Osteocyte (in vitro differentiated cells): ENCODE results near the gene SLCO2A1. TPM values are rescaled to one million over a fixed set of nuclear protein-coding genes. Genes with fewer than 3 reads are reported as not detected.

Experiments
- DNase-seq: peaks from one replicate; pipeline ENCODE4 v3.0.0; 2021; ENCODE audit warnings: mixed read lengths; ENCODE audit not compliant: unreplicated experiment; ENCODE audit errors: extremely low spot score
- H3K27ac Mint-ChIP-seq: one replicate; pipeline ENCODE4 v1.8.0; 2021; ENCODE audit warnings: mild to moderate bottlenecking, mixed read lengths; ENCODE audit not compliant: unreplicated experiment
- H3K27me3 Mint-ChIP-seq: one replicate; pipeline ENCODE4 v1.8.0; 2021; ENCODE audit warnings: mixed read lengths; ENCODE audit not compliant: unreplicated experiment
- H3K36me3 Mint-ChIP-seq: one replicate; pipeline ENCODE4 v1.8.0; 2021; ENCODE audit warnings: mixed read lengths; ENCODE audit not compliant: unreplicated experiment
- H3K4me1 Mint-ChIP-seq: one replicate; pipeline ENCODE4 v1.8.0; 2021; ENCODE audit warnings: mixed read lengths; ENCODE audit not compliant: unreplicated experiment
- H3K4me3 Mint-ChIP-seq: one replicate; pipeline ENCODE4 v1.8.0; 2021; ENCODE audit warnings: mild to moderate bottlenecking, moderate library complexity, mixed read lengths; ENCODE audit not compliant: unreplicated experiment
- H3K9me3 Mint-ChIP-seq: one replicate; pipeline ENCODE4 v1.8.0; 2021; ENCODE audit warnings: mixed read lengths; ENCODE audit not compliant: unreplicated experiment
- total RNA-seq: library from RNA; stranded (reverse); gene quantifications from 2 replicates; pipeline ENCODE4 v1.2.1, GENCODE V29; 2021
- TF ChIP-seq, protein P1 (sequence below): fragments of 200-600 bp; sonication (generic); IDR thresholded peaks from 2 replicates; pipeline ENCODE4 v1.5.0; 2021; ENCODE audit warnings: antibody characterized with exemption, mild to moderate bottlenecking, moderate library complexity

The SLCO2A1 gene
- total RNA-seq, 1 donor from 2014 or later = 9.8 TPM

DNA sequence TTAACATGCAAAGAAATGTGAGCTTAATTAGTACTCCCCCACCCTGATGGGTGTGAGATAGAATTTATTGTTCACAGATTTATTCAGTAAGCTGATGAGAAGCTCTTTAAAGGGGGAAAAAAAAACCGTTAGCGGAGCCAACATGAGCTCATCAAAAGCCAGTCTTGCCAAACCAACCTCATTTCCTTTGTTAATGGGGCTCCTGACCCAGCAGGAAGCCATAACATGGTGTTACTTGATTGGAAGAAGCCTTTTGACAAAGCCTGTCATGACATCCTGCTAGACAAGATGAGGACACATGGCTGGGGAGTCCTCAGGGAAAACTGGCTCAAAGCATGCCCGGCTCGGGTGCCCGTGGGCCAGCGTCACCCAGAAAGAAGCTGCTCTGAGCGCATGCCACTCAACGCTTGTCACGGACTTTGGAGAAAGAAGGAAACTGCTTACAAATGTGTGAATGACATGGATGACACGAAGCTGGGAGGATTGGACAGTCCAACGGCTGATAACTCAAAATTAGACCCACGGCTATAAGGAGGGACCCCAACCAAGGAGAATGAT lies 64.6 kb downstream of the SLCO2A1 start:
- H3K4me3 Mint-ChIP-seq = no peak overlapping the region
- TF ChIP-seq, protein P1, sequence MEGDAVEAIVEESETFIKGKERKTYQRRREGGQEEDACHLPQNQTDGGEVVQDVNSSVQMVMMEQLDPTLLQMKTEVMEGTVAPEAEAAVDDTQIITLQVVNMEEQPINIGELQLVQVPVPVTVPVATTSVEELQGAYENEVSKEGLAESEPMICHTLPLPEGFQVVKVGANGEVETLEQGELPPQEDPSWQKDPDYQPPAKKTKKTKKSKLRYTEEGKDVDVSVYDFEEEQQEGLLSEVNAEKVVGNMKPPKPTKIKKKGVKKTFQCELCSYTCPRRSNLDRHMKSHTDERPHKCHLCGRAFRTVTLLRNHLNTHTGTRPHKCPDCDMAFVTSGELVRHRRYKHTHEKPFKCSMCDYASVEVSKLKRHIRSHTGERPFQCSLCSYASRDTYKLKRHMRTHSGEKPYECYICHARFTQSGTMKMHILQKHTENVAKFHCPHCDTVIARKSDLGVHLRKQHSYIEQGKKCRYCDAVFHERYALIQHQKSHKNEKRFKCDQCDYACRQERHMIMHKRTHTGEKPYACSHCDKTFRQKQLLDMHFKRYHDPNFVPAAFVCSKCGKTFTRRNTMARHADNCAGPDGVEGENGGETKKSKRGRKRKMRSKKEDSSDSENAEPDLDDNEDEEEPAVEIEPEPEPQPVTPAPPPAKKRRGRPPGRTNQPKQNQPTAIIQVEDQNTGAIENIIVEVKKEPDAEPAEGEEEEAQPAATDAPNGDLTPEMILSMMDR = no peak
- no peak overlapping the region for H3K27ac Mint-ChIP-seq
- H3K9me3 Mint-ChIP-seq = no peaks in the 10 kb centered on the region
- H3K27me3 Mint-ChIP-seq = no peaks in the 10 kb centered on the region
- DNase-seq = no peak
- H3K36me3 Mint-ChIP-seq = peaks cover 2% of the 10 kb centered on the region
- H3K4me1 Mint-ChIP-seq = peaks cover 17% of the 10 kb centered on the region

DNA sequence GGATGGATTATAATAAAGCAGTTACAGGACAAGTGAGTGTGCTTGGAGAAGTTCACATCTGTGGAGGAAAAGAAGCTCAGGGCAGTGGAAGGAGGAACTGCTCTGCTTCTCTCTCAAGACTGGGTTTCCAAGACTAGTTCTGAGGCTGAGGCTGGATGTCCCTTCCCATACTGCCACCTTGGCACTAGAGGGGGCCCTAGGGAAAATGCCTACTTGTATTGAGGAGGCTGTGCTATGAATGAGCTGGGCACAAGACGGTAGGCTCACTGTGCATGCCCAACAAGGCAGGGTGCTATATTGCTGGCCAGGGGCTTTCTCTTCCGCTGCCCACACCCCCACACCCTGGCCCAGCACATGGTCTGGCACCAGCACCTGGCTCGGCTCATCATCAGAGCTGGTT lies 65.2 kb downstream of the SLCO2A1 start:
- TF ChIP-seq, protein P1 = no peak
- H3K27me3 Mint-ChIP-seq = no peaks in the 10 kb centered on the region
- H3K4me3 Mint-ChIP-seq = no peak overlapping the region
- peaks cover 2% of the 10 kb centered on the region for H3K36me3 Mint-ChIP-seq
- H3K27ac Mint-ChIP-seq = no peak overlapping the region
- H3K9me3 Mint-ChIP-seq = no peaks in the 10 kb centered on the region
- DNase-seq = no peak
- H3K4me1 Mint-ChIP-seq = peaks cover 17% of the 10 kb centered on the region

DNA sequence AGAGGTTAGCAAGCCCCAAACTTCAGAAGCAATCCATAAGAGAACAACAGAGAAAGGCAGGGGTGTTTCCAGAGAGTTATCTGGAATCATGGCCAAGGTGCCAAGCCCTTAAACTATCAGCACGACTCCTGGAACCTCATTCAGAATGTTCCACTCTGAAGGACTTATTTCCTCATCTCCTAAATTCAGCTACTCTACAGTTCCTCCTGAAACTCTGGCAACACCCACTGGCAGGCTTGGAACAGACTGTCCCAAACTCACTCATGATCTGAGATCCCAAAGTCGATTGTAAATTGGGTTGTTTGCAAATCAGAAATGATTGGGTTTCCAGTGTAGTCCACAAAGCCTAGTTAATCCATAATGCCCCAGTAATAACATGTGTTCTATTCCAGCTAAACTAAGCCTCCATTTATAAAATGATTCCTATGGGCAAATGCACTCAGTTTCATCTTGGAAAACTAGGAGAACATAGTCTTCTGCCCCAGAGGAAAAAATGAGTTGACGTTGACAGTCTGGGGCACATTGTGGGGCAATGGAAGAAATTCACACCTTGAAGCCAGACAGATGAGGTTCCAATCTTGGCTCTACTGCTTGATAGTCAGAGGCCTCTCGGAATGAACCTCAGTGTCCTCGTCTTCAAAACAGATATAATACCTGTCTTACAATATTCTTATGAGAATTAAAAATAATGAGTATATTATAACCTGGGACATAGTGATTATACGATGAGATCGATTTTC lies 65.9 kb downstream of the SLCO2A1 start:
- Mint-ChIP-seq H3K9me3 (no peaks in the 10 kb centered on the region), H3K27ac (no peak overlapping the region), H3K27me3 (no peaks in the 10 kb centered on the region), H3K4me3 (no peak overlapping the region), H3K36me3 (peaks cover 2% of the 10 kb centered on the region), H3K4me1 (peaks cover 17% of the 10 kb centered on the region)
- TF ChIP-seq, protein P1 = no peak
- DNase-seq = no peak

DNA sequence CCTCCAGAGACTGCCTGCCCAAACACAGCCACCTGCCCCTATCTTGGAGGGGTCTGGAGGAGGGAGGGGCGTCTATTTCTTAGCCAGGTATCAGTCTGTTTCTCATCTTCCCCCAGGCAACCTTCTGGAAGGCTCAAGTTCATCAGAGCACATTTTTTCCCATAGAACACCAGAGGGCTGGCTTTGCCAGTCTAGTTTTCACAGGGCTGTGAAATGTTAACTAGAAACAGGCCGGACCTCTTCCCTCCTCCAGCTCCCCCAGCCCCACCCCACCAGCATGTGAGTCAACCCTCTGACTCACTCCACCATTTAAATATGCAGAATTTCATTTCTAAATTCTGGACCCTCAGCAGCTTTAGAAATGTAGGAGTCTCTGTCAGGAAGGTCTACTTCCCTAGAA lies 66.9 kb downstream of the SLCO2A1 start:
- H3K9me3 Mint-ChIP-seq = no peaks in the 10 kb centered on the region
- DNase-seq = no peak
- H3K4me3 Mint-ChIP-seq = no peak overlapping the region
- peaks cover 17% of the 10 kb centered on the region for H3K4me1 Mint-ChIP-seq
- H3K27me3 Mint-ChIP-seq = no peaks in the 10 kb centered on the region
- TF ChIP-seq, protein P1 = no peak
- peaks cover 2% of the 10 kb centered on the region for H3K36me3 Mint-ChIP-seq
- peak overlapping the region; percentile 57 for H3K27ac Mint-ChIP-seq

DNA sequence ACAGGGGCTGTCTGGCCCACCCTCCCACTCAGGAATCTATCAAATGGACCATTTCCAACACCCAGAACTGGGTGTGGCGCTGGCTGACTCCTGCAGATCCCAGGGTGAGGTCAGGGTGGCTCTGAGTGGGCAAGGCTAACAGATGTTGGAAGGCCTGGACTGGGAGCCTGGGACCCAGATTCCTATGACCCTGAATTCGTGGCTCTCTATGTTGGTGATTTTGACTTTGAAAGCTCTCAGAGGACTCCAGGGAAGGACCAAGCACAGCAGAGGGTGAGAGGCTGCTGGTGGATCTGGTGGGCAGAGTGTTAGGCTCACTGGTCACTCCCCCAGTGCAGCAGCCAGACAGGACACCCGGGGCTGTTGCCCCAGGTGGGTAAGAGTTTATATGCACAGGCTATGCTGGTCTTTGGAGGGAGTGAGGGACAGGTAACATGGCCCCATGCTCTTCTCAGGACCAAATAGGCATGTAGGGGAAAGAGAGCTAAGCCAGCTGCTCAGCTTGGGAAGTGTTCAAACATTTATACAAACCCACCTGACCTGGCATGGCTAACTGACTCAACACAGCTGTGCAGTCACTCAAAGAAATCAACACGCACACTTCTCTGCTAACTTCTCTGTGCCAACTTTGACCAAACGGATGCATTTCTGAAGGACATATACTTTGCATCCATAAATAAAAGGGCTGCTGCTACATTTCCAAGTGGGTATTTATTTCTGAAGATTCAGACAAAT lies 71.5 kb downstream of the SLCO2A1 start:
- Mint-ChIP-seq H3K27me3 (no peaks in the 10 kb centered on the region), H3K36me3 (no peaks in the 10 kb centered on the region), H3K4me3 (no peak overlapping the region), H3K9me3 (no peaks in the 10 kb centered on the region), H3K27ac (no peak overlapping the region), H3K4me1 (peaks cover 40% of the 10 kb centered on the region)
- DNase-seq = no peak
- TF ChIP-seq, protein P1 = no peak
